B cell (primary cell): ENCODE results near the gene ADD3. TPM values are rescaled to one million over a fixed set of nuclear protein-coding genes. Genes with fewer than 3 reads are reported as not detected.

Source experiments
- ATAC-seq: fragments of 200-7000 bp; cut with Tn5 transposase; one replicate; pipeline ENCODE4 v1.10.0; 2021; ENCODE audit warnings: low read depth, mild to moderate bottlenecking, moderate number of reproducible peaks, moderate library complexity
- CTCF ChIA-PET: fragments of 350-600 bp; sonication (Branson Sonifier 250); formaldehyde crosslinking; loops from one replicate; lab custom pipeline; 2021; ENCODE audit warnings: antibody characterized with exemption, inconsistent platforms; lab: Charles Lee
- POLR2A ChIA-PET: fragments of 350-600 bp; sonication (Branson Sonifier 250); formaldehyde crosslinking; loops from one replicate; lab custom pipeline; 2021; ENCODE audit warnings: antibody characterized with exemption; lab: Charles Lee
- DNase-seq: peaks from one replicate; pipeline ENCODE4 v3.0.0; 2013
- H2AFZ ChIP-seq: 2 replicates; pipeline ENCODE4 v1.6.1; 2012; ENCODE audit warnings: mild to moderate bottlenecking, low read depth, low read length; ENCODE audit not compliant: insufficient read depth, poor library complexity, severe bottlenecking
- H3K27ac ChIP-seq, 2 donors: 1 replicate in 1 of 2; 2 replicates in 1 of 2; pipeline ENCODE4 v1.5.1; 2012 to 2013; ENCODE audit warnings: low read length in 2 of 2, mild to moderate bottlenecking in 2 of 2, moderate library complexity in 1 of 2
- H3K27me3 ChIP-seq, 4 experiments: fragments of 200-600 bp in 1 of 4; sonication (generic) in 1 of 4; replicated peaks in 1 of 4; 1 replicate in 2 of 4; 2 replicates in 2 of 4; pipeline versions ENCODE4 v1.6.1 to v1.7.0; 2013 to 2016; ENCODE audit warnings: low read length in 3 of 4, mild to moderate bottlenecking in 2 of 4, mixed read lengths in 1 of 4, moderate library complexity in 1 of 4; ENCODE audit not compliant: insufficient read depth in 4 of 4, control insufficient read depth in 3 of 4; ENCODE audit errors: control extremely low read depth in 1 of 4
- H3K36me3 ChIP-seq, 2 experiments: replicated peaks in 1 of 2; 1 replicate in 1 of 2; 2 replicates in 1 of 2; pipeline versions ENCODE4 v1.6.1 to v1.7.1; 2013; ENCODE audit warnings: low read length in 1 of 2; ENCODE audit not compliant: insufficient read depth in 2 of 2, control insufficient read depth in 1 of 2; ENCODE audit errors: control extremely low read depth in 1 of 2, extremely low read depth in 1 of 2
- H3K4me1 ChIP-seq, 2 donors: fragments of 200-600 bp in 1 of 2; sonication (generic) in 1 of 2; 1 replicate in 1 of 2; 2 replicates in 1 of 2; pipeline versions ENCODE4 v1.5.1 to v1.6.1; 2013 to 2017; ENCODE audit warnings: low read length in 2 of 2; ENCODE audit not compliant: control insufficient read depth in 2 of 2, insufficient read depth in 2 of 2
- H3K4me2 ChIP-seq: replicated peaks from 2 replicates; pipeline ENCODE3; 2012; ENCODE audit warnings: mild to moderate bottlenecking, low read depth, low read length; ENCODE audit not compliant: poor library complexity, severe bottlenecking
- H3K4me3 ChIP-seq, 5 experiments: fragments of 200-600 bp in 1 of 5; sonication (generic) in 1 of 5; 1 replicate in 3 of 5; 2 replicates in 2 of 5; pipeline versions ENCODE4 v1.5.1 to v1.7.0; 2011 to 2016; ENCODE audit warnings: low read length in 4 of 5, mild to moderate bottlenecking in 4 of 5, low read depth in 2 of 5, control low read depth in 1 of 5, moderate library complexity in 1 of 5; ENCODE audit not compliant: insufficient read depth in 1 of 5; ENCODE audit errors: control extremely low read depth in 1 of 5, extremely low read depth in 1 of 5
- H3K79me2 ChIP-seq: fragments of 200-600 bp; sonication (generic); one replicate; pipeline ENCODE4 v1.6.0; 2016; ENCODE audit warnings: low read length; ENCODE audit not compliant: control insufficient read depth, insufficient read depth
- H3K9ac ChIP-seq: fragments of 200-600 bp; sonication (generic); 2 replicates; pipeline ENCODE4 v1.6.1; 2017; ENCODE audit warnings: mild to moderate bottlenecking, low read length, moderate library complexity
- H3K9me3 ChIP-seq, 3 donors: one replicate each; pipeline versions ENCODE4 v1.6.1 to v1.7.1; 2013; ENCODE audit warnings: low read length in 2 of 3; ENCODE audit not compliant: control insufficient read depth in 2 of 3, insufficient read depth in 1 of 3; ENCODE audit errors: control extremely low read depth in 1 of 3
- H4K20me1 ChIP-seq: 2 replicates; pipeline ENCODE4 v1.6.0; 2012; ENCODE audit warnings: mild to moderate bottlenecking, low read length; ENCODE audit not compliant: insufficient read depth, control insufficient read depth, poor library complexity, severe bottlenecking
- H3K27ac Mint-ChIP-seq: one replicate; pipeline ENCODE4 v1.8.0; 2021; ENCODE audit warnings: mixed read lengths
- H3K27me3 Mint-ChIP-seq: one replicate; pipeline ENCODE4 v1.8.0; 2021; ENCODE audit warnings: mixed read lengths
- H3K4me1 Mint-ChIP-seq: one replicate; pipeline ENCODE4 v1.8.0; 2021; ENCODE audit warnings: mixed read lengths
- H3K4me3 Mint-ChIP-seq: one replicate; pipeline ENCODE4 v1.8.0; 2021; ENCODE audit warnings: mixed read lengths
- H3K9me3 Mint-ChIP-seq: one replicate; pipeline ENCODE4 v1.8.0; 2022; ENCODE audit warnings: mixed read lengths; ENCODE audit not compliant: insufficient read depth
- EZH2 ChIP-seq: IDR thresholded peaks from 2 replicates; pipeline ENCODE4 v1.6.1; 2012; ENCODE audit warnings: borderline replicate concordance, low read depth, mild to moderate bottlenecking, moderate library complexity, low read length; ENCODE audit not compliant: insufficient read depth, poor library complexity, severe bottlenecking
- WGBS: methylation state at CpG from one replicate; pipeline ENCODE4 v1.1.5; 2013; ENCODE audit warnings: missing lambda C conversion rate; ENCODE audit not compliant: insufficient coverage; 5-methylcytosine and 5-hydroxymethylcytosine counted together
- intact Hi-C: fragments of 100-400 bp; cut with micrococcal nuclease; formaldehyde crosslinking; loops from one replicate; pipeline ENCODE4 v1.10.0; 2022
- polyA plus RNA-seq: library from polyadenylated mRNA; depleted of rRNA; stranded (reverse); fragments of >200 nt; gene quantifications from 2 replicates; pipeline ENCODE4 v1.2.3, GENCODE V29; 2012
- total RNA-seq, 2 donors: library from RNA; stranded (reverse); fragments of 120-200 nt in 1 of 2; gene quantifications; 1 replicate in 1 of 2; 2 replicates in 1 of 2; pipeline versions ENCODE4 v1.2.3 to v1.2.4, GENCODE V29; 2013 to 2022
- TF ChIP-seq, protein P1 (sequence below): fragments of 200-600 bp; IDR thresholded peaks from one replicate; pipeline ENCODE4 v1.8.0; 2022; ENCODE audit warnings: antibody characterized with exemption, mild to moderate bottlenecking

Gene ADD3
- total and polyA plus RNA-seq, 2 donors (not counting 1 experiment from before 2014, with no cell fraction given), result 156 to 185 TPM

DNA sequence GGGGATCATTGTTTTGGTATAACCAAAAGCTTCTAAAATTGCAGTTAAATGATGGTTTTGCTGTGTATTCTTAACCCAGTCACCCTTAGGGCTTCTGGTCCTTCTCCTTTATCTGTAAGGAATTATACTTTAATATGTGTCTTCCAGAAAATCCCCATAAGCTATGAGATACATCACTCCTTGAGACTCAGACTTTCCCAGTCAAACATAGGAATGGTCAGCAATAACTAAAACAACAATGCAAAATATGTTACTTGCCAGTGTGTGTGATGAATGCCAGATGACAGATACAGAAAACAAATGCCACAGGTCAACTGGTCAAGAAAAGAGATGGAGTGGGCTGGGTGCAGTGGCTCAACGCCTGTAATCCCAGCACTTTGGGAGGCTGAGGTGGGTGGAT is 10.1 kb downstream of the ADD3 start:
- DNase-seq (no peak), ATAC-seq (no peak)
- H3K27me3 Mint-ChIP-seq, result no peaks in the 10 kb centered on the region
- Histone ChIP-seq H3K4me3 (no peak overlapping the region), H2AFZ (no peak overlapping the region), H3K27me3 (no peaks in the 10 kb centered on the region), H4K20me1 (peaks cover 42% of the 10 kb centered on the region), H3K79me2 (peaks cover 100% of the 10 kb centered on the region), H3K36me3 (no peaks in the 10 kb centered on the region), H3K9me3 (no peaks in the 10 kb centered on the region), H3K4me2 (peak overlapping the region; percentile 10), H3K9ac (no peak overlapping the region), H3K27ac (no peak overlapping the region), H3K4me1 (peaks cover 35 to 37% of the 10 kb centered on the region in 2 donors)
- intact Hi-C loops, result loop anchor here (2.0 kb wide), 1 partner anchor 133 kb away; no protein-coding TSS in a partner anchor
- POLR2A ChIA-PET, result interaction anchor here (0.6 kb wide), 1 partner anchor 239 kb away, joined by 14 read pairs; no protein-coding TSS in a partner anchor
- TF ChIP-seq, protein P1, sequence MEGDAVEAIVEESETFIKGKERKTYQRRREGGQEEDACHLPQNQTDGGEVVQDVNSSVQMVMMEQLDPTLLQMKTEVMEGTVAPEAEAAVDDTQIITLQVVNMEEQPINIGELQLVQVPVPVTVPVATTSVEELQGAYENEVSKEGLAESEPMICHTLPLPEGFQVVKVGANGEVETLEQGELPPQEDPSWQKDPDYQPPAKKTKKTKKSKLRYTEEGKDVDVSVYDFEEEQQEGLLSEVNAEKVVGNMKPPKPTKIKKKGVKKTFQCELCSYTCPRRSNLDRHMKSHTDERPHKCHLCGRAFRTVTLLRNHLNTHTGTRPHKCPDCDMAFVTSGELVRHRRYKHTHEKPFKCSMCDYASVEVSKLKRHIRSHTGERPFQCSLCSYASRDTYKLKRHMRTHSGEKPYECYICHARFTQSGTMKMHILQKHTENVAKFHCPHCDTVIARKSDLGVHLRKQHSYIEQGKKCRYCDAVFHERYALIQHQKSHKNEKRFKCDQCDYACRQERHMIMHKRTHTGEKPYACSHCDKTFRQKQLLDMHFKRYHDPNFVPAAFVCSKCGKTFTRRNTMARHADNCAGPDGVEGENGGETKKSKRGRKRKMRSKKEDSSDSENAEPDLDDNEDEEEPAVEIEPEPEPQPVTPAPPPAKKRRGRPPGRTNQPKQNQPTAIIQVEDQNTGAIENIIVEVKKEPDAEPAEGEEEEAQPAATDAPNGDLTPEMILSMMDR, result no peak
- no peak for TF ChIP-seq EZH2
- H3K27ac Mint-ChIP-seq, result no peak overlapping the region
- H3K4me3 Mint-ChIP-seq, result no peak overlapping the region
- no CpG with 5 or more reads among the region's 1 CpG for WGBS
- CTCF ChIA-PET, result interaction anchor here (0.6 to 1.0 kb wide), 2 partner anchors 54 to 59 kb away, joined by 3 read pairs; no protein-coding TSS in a partner anchor
- no peaks in the 10 kb centered on the region for H3K9me3 Mint-ChIP-seq
- H3K4me1 Mint-ChIP-seq, result peaks cover 68% of the 10 kb centered on the region

DNA sequence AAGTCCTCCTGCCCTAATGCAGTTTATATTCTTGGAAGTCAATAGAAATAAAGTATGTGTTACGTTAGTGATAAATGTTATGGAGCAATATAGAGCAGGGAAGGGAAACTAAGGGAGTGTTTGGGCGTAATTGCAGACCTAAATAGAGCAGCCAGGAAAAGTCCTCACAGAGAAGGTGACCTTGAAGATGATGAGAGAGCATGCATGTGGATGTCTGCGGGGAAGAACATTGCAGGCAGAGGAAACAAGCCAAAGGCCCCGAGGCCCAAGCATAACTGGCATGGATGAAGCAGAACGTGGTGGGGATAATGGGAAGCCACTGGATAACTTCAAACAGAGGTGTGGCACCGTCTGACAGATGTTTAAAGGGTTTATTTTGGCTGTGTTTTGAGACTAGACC is 12.5 kb downstream of the ADD3 start:
- Histone ChIP-seq H3K27me3 (no peaks in the 10 kb centered on the region), H3K4me3 (no peak overlapping the region), H3K36me3 (no peaks in the 10 kb centered on the region), H3K79me2 (peaks cover 97% of the 10 kb centered on the region), H2AFZ (no peak overlapping the region), H4K20me1 (peaks cover 41% of the 10 kb centered on the region), H3K4me2 (no peak overlapping the region), H3K9me3 (no peaks in the 10 kb centered on the region), H3K9ac (no peak overlapping the region), H3K4me1 (peaks cover 37 to 41% of the 10 kb centered on the region in 2 donors), H3K27ac (no peak overlapping the region)
- intact Hi-C loops, result no loop called here
- ATAC-seq (no peak), DNase-seq (no peak)
- Mint-ChIP-seq H3K4me3 (no peak overlapping the region), H3K27me3 (no peaks in the 10 kb centered on the region), H3K9me3 (no peaks in the 10 kb centered on the region), H3K27ac (no peak overlapping the region), H3K4me1 (peaks cover 70% of the 10 kb centered on the region)
- no peak for TF ChIP-seq EZH2
- TF ChIP-seq, protein P1, result no peak
- WGBS, result 94% methylated on average over 6 of the region's 6 CpGs
- ChIA-PET POLR2A (no interaction called here), CTCF (no interaction called here)
